H1 (cell line): Measurements from ENCODE around the gene GMCL2. TPM values are rescaled to one million over a fixed set of nuclear protein-coding genes. Genes with fewer than 3 reads are reported as not detected.

Experiments
- CTCF ChIP-seq, 3 experiments: IDR thresholded peaks; 1 replicate in 2 of 3; 2 replicates in 1 of 3; pipeline versions ENCODE4 v1.5.1 to v1.6.1; 2011; ENCODE audit warnings: low read length in 3 of 3, mild to moderate bottlenecking in 3 of 3, inconsistent platforms in 2 of 3, low read depth in 1 of 3, moderate library complexity in 1 of 3; ENCODE audit not compliant: insufficient read depth in 1 of 3; ENCODE audit errors: control extremely low read depth in 1 of 3
- RAD21 ChIP-seq, 2 experiments: IDR thresholded peaks in 1 of 2; conservative IDR thresholded peaks in 1 of 2; 2 replicates each; pipeline ENCODE4 v1.6.1; 2011; ENCODE audit warnings: low read depth in 2 of 2, low read length in 2 of 2, improper control_type of control experiment in 1 of 2, inconsistent platforms in 1 of 2, mild to moderate bottlenecking in 1 of 2, moderate library complexity in 1 of 2
- RBBP5 ChIP-seq: IDR thresholded peaks from 2 replicates; pipeline ENCODE4 v1.7.1; 2012; ENCODE audit warnings: low read depth, mild to moderate bottlenecking, inconsistent platforms, low read length, moderate library complexity, borderline replicate concordance
- SRF ChIP-seq: IDR thresholded peaks from 2 replicates; pipeline ENCODE4 v1.6.1; 2011; ENCODE audit warnings: mild to moderate bottlenecking, low read depth, low read length, moderate library complexity
- SUZ12 ChIP-seq: fragments of 200-600 bp; sonication (generic); IDR thresholded peaks from 2 replicates; pipeline ENCODE4 v1.6.1; 2012; ENCODE audit warnings: mild to moderate bottlenecking, inconsistent platforms, low read length, moderate library complexity, mixed read lengths
- USF2 ChIP-seq: IDR thresholded peaks from 2 replicates; pipeline ENCODE4 v1.6.1; 2011; ENCODE audit warnings: low read length, improper control_type of control experiment
- polyA plus RNA-seq, 7 experiments: library from polyadenylated mRNA; depleted of rRNA in 3 of 7; stranded (reverse) in 5 of 7; unstranded in 2 of 7; fragments of >200 nt in 5 of 7; fragments of 200-250 nt in 2 of 7; gene quantifications; 1 replicate in 5 of 7; 2 replicates in 1 of 7; 4 replicates in 1 of 7; pipeline versions ENCODE4 v1.2.1 to v1.2.3, GENCODE V29; 2011 to 2013; ENCODE audit warnings: missing spikeins in 2 of 7, mixed read lengths in 2 of 7
- total RNA-seq: library from RNA; stranded (reverse); fragmentation: NEBNext Ultra II Directional; extraction: Animal tissue kit (Norgen Biotek cat#: 25700); gene quantifications from 2 replicates; pipeline ENCODE4 v1.2.1, GENCODE V29; 2021

The GMCL2 gene
- total and polyA plus RNA-seq, 2 of the 8 experiments (the other 6 are each of a cell fraction or from before 2014, with no cell fraction given), result 0.13 TPM; not detected in 1

- TF ChIP-seq USF2, result no peak
- TF ChIP-seq CTCF (IDR thresholded peaks at IDR 0.05; ENCODE audit: control extremely low read depth in 1 of 3, insufficient read depth in 1 of 3, low read depth in 1 of 3, low read length in 3 of 3), result no peak
- TF ChIP-seq SUZ12, result no peak
- TF ChIP-seq RAD21 (IDR thresholded peaks at IDR 0.05 in 1 of 2, conservative IDR thresholded peaks at IDR 0.05 in 1 of 2; ENCODE audit: low read depth in 2 of 2, low read length in 2 of 2), result no peak
- no peak for TF ChIP-seq SRF
- TF ChIP-seq RBBP5, result no peak
- TF ChIP-seq, all 59 proteins: peak for 0
These were observed 48.4 kb upstream of the GMCL2 start (continued) for GRCh38 chr5:178235588-178235974.
